HL-60 (cell line): ENCODE measurements around the gene DDB1.

Source experiments
- DNase-seq, 2 experiments: peaks; one replicate each; pipeline ENCODE4 v3.0.0-alpha.2; 2010 to 2020; ENCODE audit warnings: low read depth in 1 of 2, low spot score in 1 of 2
- H3K27ac ChIP-seq: fragments of 250-450 bp; sonication (Bioruptor Pico); replicated peaks from 2 replicates; pipeline ENCODE4 v1.5.1; 2020; ENCODE audit warnings: mild to moderate bottlenecking, moderate library complexity
- H3K27me3 ChIP-seq: fragments of 250-450 bp; sonication (Bioruptor Pico); 2 replicates; pipeline ENCODE4 v1.5.1; 2021; ENCODE audit warnings: mild to moderate bottlenecking, moderate library complexity; ENCODE audit not compliant: insufficient read depth, poor library complexity, severe bottlenecking
- H3K4me3 ChIP-seq: replicated peaks from 2 replicates; pipeline ENCODE4 v1.5.1; 2011; ENCODE audit warnings: mild to moderate bottlenecking, control low read depth, low read length; ENCODE audit not compliant: insufficient read depth
- GABPA ChIP-seq: IDR thresholded peaks from 2 replicates; pipeline ENCODE4 v1.6.1; 2012; ENCODE audit warnings: low read depth
- POLR2AphosphoS5 ChIP-seq: IDR thresholded peaks from 2 replicates; pipeline ENCODE4 v1.6.1; 2012; ENCODE audit warnings: low read depth
- SPI1 ChIP-seq: IDR thresholded peaks from 2 replicates; pipeline ENCODE4 v1.6.1; 2012; ENCODE audit warnings: low read depth, mild to moderate bottlenecking, borderline replicate concordance
- TF ChIP-seq, protein P1 (sequence below): IDR thresholded peaks from one replicate; pipeline ENCODE4 v1.5.1; 2011; ENCODE audit warnings: low read length, control low read depth, inconsistent platforms; ENCODE audit not compliant: insufficient read depth
- TF ChIP-seq, protein P2 (sequence below): IDR thresholded peaks from 2 replicates; pipeline ENCODE4 v1.6.1; 2012; ENCODE audit warnings: low read depth; ENCODE audit not compliant: insufficient replicate concordance

DDB1 gene

DNA sequence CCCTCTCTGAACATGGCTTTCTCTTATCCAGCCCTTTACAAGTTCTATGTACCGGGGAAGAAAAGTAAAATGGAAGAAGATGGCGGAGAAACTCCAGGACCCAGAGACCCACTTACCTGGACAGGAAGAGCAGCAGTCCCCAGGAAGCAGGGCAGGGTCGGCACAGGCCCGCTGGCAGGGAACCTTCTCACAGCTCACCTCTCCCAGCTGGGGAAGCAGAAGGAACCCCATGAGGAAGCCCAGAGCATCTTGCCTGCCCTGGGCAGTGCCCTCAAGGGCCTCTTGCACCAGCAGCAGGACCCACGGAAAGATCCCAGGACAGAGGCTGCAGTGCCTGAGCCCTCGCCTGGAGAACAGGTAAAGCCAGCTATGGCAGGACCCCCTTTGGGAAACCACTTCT lies 68.5 kb downstream of the DDB1 start:
- DNase-seq, result no peak

DNA sequence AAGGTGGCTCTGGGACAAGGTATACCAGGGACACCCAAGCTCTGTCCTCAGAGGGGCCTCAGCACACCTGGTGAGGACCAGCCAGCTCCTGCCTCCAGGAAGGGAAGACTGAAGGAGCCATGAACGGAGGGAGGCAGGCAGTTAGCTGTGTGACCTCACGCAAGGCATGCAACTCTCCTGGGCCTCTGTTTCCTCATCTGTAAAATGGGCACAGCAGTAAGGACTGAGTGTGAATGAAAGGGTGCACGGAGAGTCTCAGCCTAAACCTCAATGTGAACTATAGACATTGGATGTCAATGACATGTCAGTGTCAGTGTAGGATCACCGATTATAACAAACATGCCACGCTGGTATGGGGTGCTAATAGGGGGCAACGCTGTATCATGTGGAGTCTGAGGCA lies 73.5 kb downstream of the DDB1 start:
- Histone ChIP-seq H3K27me3 (no peaks in the 10 kb centered on the region), H3K4me3 (no peak overlapping the region), H3K27ac (no peak overlapping the region)
- TF ChIP-seq GABPA (no peak), SPI1 (no peak), POLR2AphosphoS5 (no peak)
- TF ChIP-seq, protein P1, sequence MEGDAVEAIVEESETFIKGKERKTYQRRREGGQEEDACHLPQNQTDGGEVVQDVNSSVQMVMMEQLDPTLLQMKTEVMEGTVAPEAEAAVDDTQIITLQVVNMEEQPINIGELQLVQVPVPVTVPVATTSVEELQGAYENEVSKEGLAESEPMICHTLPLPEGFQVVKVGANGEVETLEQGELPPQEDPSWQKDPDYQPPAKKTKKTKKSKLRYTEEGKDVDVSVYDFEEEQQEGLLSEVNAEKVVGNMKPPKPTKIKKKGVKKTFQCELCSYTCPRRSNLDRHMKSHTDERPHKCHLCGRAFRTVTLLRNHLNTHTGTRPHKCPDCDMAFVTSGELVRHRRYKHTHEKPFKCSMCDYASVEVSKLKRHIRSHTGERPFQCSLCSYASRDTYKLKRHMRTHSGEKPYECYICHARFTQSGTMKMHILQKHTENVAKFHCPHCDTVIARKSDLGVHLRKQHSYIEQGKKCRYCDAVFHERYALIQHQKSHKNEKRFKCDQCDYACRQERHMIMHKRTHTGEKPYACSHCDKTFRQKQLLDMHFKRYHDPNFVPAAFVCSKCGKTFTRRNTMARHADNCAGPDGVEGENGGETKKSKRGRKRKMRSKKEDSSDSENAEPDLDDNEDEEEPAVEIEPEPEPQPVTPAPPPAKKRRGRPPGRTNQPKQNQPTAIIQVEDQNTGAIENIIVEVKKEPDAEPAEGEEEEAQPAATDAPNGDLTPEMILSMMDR, result no peak
- TF ChIP-seq, protein P2, sequence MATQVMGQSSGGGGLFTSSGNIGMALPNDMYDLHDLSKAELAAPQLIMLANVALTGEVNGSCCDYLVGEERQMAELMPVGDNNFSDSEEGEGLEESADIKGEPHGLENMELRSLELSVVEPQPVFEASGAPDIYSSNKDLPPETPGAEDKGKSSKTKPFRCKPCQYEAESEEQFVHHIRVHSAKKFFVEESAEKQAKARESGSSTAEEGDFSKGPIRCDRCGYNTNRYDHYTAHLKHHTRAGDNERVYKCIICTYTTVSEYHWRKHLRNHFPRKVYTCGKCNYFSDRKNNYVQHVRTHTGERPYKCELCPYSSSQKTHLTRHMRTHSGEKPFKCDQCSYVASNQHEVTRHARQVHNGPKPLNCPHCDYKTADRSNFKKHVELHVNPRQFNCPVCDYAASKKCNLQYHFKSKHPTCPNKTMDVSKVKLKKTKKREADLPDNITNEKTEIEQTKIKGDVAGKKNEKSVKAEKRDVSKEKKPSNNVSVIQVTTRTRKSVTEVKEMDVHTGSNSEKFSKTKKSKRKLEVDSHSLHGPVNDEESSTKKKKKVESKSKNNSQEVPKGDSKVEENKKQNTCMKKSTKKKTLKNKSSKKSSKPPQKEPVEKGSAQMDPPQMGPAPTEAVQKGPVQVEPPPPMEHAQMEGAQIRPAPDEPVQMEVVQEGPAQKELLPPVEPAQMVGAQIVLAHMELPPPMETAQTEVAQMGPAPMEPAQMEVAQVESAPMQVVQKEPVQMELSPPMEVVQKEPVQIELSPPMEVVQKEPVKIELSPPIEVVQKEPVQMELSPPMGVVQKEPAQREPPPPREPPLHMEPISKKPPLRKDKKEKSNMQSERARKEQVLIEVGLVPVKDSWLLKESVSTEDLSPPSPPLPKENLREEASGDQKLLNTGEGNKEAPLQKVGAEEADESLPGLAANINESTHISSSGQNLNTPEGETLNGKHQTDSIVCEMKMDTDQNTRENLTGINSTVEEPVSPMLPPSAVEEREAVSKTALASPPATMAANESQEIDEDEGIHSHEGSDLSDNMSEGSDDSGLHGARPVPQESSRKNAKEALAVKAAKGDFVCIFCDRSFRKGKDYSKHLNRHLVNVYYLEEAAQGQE, result no peak
- DNase-seq, result no peak

More for the DNA sequence above, 68.5 kb downstream of the DDB1 start:
- Histone ChIP-seq H3K27ac (no peak overlapping the region), H3K4me3 (no peak overlapping the region), H3K27me3 (no peaks in the 10 kb centered on the region)
- TF ChIP-seq, protein P1, result no peak
- TF ChIP-seq SPI1, result no peak
- TF ChIP-seq GABPA, result no peak
- TF ChIP-seq POLR2AphosphoS5, result no peak
- TF ChIP-seq, protein P2, result no peak

DNA sequence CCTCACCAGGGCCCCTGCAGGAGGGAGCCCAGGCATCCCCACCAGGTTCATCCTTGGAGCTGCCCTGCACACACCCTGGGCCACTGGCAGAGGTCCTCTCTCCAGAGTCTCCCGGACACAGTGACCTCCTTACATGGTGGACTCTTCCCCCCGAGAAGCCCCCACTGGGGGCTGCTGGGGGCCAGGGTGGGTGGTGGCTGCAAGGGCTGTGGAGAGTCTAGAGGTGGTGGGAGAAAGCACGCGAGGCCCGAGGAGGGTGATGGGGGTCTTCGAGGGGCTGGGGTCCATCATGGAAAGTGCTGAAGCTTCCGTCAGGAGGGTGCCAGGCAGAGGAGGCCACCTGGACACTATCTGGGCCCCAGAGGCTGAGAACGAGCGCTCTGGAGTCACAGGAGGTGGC lies 74.4 kb downstream of the DDB1 start:
- Histone ChIP-seq H3K4me3 (no peak overlapping the region), H3K27ac (no peak overlapping the region), H3K27me3 (no peaks in the 10 kb centered on the region)
- TF ChIP-seq, protein P1, result no peak
- TF ChIP-seq GABPA, result no peak
- DNase-seq, result no peak

DNA sequence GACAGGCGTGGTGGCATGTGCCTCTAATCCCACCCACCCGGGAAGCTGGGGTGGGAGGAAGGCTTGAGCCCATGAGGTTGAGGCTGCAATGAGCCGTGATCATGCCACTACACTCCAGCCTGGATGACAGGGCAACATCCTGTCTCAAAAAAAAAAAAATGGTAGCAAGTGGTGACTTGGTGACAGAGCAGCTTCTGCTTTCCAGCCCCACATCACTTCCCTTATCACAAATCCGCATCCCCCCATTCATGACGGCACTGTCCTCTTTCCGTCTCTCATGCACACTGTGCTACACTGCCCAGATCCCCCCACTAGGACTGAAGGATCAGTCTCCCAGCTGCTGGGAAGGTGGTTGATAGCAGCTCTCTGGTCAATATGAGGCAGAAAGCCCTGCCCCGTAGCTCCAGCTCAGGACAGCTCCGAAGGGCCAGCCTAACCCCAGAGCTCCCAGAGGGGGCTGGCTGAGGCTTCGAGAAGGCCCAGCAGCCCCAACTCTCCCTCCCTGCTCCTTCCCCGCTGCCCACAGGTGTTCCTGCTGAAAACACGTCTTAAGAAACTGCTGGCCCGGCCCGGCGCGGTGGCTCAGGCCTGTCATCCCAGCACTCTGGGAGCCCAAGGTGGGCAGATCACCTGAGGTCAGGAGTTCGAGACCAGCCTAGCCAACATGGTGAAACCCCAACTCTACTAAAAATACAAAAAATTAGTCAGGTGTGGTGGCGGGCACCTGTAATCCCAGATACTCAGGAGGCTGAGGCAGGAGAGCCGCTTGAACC lies 76.0 kb downstream of the DDB1 start:
- Histone ChIP-seq H3K27me3 (no peaks in the 10 kb centered on the region), H3K4me3 (no peak overlapping the region), H3K27ac (no peak overlapping the region)
- peak; percentile 17 to 42 for DNase-seq
- TF ChIP-seq, protein P1, result no peak
- peak; percentile 69 for TF ChIP-seq SPI1
